Large intestine (tissue), 3 donors: ENCODE data around the gene PDE4D. TPM values are rescaled to one million over a fixed set of nuclear protein-coding genes. Genes with fewer than 3 reads are reported as not detected.

Experiments
- DNase-seq, 2 donors: peaks; one replicate each; pipeline versions ENCODE4 v3.0.0 to v3.0.0-alpha.2; 2013
- H3K27ac ChIP-seq: one replicate; pipeline ENCODE4 v1.5.1; 2013; ENCODE audit warnings: low read length
- H3K27me3 ChIP-seq: 2 replicates; pipeline ENCODE4 v1.6.1; 2013; ENCODE audit warnings: low read length; ENCODE audit not compliant: control insufficient read depth, insufficient read depth
- H3K36me3 ChIP-seq: 2 replicates; pipeline ENCODE4 v1.6.1; 2013; ENCODE audit warnings: low read length; ENCODE audit not compliant: control insufficient read depth, insufficient read depth
- H3K4me1 ChIP-seq: one replicate; pipeline ENCODE4 v1.6.1; 2013; ENCODE audit warnings: low read length; ENCODE audit not compliant: control insufficient read depth, insufficient read depth
- H3K4me3 ChIP-seq: one replicate; pipeline ENCODE4 v1.5.1; 2013; ENCODE audit warnings: low read length
- H3K9me3 ChIP-seq: one replicate; pipeline ENCODE4 v1.6.1; 2013; ENCODE audit warnings: mild to moderate bottlenecking, low read depth, low read length, moderate library complexity; ENCODE audit not compliant: control insufficient read depth
- WGBS: methylation state at CpG from one replicate; pipeline ENCODE4 v1.1.5; 2013; ENCODE audit warnings: low lambda C conversion rate; ENCODE audit not compliant: insufficient coverage; 5-methylcytosine and 5-hydroxymethylcytosine counted together
- polyA plus RNA-seq: library from polyadenylated mRNA; unstranded; fragments of 120-200 nt; gene quantifications from one replicate; pipeline ENCODE4 v1.2.1, GENCODE V29; 2013

Gene PDE4D
- polyA plus RNA-seq, 1 donor, result 13.5 TPM

- no CpG with 5 or more reads among the region's 8 CpGs for WGBS
- Histone ChIP-seq H3K36me3 (peaks cover 35% of the 10 kb centered on the region), H3K27ac (no peak overlapping the region), H3K4me3 (no peak overlapping the region), H3K9me3 (no peaks in the 10 kb centered on the region), H3K4me1 (no peaks in the 10 kb centered on the region), H3K27me3 (no peaks in the 10 kb centered on the region)
- no peak for DNase-seq
These were observed 907.2 kb downstream of the PDE4D start for GRCh38 chr5:58986281-58986680.

DNA sequence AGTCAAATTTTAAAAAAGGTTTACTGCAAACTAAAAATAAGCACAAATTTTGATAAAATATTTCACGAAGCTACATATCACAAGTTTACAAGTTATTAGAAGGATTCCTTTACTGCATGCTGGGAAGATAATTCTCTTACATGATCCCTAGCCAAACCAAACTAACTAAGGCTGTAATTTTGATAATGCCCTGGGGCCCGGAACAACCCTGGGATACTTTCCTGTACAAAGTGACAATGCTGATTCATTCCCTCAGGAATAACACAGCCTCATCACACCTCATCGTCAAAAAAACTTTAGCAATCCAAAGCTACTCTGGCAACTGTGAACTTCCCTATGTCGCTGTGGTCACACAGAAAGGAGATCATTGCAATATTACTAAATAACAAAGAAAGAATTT is 907.8 kb downstream of the PDE4D start:
- no peak for DNase-seq
- Histone ChIP-seq H3K9me3 (no peaks in the 10 kb centered on the region), H3K27me3 (no peaks in the 10 kb centered on the region), H3K27ac (no peak overlapping the region), H3K4me1 (no peaks in the 10 kb centered on the region), H3K4me3 (no peak overlapping the region), H3K36me3 (peaks cover 38% of the 10 kb centered on the region)
- WGBS, result 92% methylated on average over 2 of the region's 4 CpGs

GRCh38 chr5:58985311-58985710 is 908.2 kb downstream of the PDE4D start:
- Histone ChIP-seq H3K9me3 (no peaks in the 10 kb centered on the region), H3K36me3 (peaks cover 41% of the 10 kb centered on the region), H3K27ac (no peak overlapping the region), H3K27me3 (no peaks in the 10 kb centered on the region), H3K4me1 (no peaks in the 10 kb centered on the region), H3K4me3 (no peak overlapping the region)
- 50% methylated on average over 1 of the region's 4 CpGs for WGBS
- DNase-seq, result no peak

DNA sequence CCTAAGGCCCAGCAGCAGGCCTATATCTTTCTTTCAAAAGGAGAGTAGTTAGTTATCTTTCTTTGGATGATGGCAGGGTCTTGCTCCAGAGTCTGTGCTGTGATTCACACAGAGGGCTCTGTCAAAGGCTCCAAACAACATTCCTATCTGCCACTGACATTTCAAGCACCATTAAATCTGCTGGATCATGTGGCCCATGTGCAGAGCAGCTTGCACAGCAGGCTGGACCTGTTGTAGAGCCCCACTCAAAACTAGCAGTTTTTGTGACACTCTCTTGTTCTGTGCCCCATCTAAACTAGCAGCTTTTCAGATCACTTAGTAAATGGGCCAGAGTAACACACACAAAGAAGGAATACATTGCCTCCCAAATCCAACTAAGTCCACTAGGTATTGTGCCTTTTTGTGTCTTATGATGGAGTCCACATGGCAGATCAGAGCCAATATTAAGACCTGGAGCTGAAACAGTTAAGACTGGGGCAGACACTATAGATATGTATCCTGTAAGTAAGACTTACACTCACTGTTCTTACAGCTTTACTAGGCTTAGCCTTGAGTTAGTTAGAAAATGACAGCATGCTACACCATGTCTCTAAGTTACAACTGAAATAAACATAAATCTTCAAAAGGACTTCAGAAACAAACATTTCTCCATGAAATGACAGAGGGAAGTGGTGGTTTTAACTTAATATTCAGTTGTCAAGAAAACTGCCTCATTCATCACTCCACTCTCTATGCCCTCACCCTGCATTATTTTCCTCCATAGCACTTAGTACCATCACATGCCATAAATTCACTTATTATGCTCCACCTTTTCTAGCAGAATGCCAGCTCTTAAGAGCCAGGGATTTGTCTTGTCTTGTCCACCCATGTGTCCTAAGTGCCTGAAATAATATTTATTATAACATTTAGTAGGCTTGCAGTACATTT is 909.7 kb downstream of the PDE4D start:
- H3K27ac ChIP-seq, result no peak overlapping the region
- H3K27me3 ChIP-seq, result no peaks in the 10 kb centered on the region
- no peak for DNase-seq
- H3K4me1 ChIP-seq, result no peaks in the 10 kb centered on the region
- no peaks in the 10 kb centered on the region for H3K9me3 ChIP-seq
- H3K4me3 ChIP-seq, result no peak overlapping the region
- H3K36me3 ChIP-seq, result peaks cover 41% of the 10 kb centered on the region

DNA sequence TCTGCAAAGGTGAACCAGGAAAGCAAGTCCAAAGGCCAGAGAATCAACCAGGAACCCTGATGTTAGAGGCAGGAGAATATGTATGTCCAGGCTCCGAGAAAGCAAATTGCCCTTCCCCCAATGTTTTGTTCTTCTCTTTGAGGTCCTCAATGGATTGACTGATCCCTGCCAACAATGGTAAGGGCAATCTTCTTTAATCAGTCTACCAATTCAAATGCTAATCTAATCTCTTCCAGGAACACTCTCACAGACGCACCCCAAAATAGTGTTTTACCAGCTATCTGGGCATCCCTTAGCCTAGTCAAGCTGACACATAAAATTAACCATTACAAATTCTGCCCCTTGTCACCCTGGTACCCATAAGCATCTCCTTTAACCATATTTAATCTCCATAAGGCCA is 912.6 kb downstream of the PDE4D start:
- WGBS, result no CpG with 5 or more reads among the region's 2 CpGs

GRCh38 chr5:58979090-58979489 is 914.4 kb downstream of the PDE4D start:
- no peak for DNase-seq
- Histone ChIP-seq H3K36me3 (peaks cover 52% of the 10 kb centered on the region), H3K4me3 (no peak overlapping the region), H3K9me3 (no peaks in the 10 kb centered on the region), H3K27me3 (no peaks in the 10 kb centered on the region), H3K4me1 (no peaks in the 10 kb centered on the region), H3K27ac (no peak overlapping the region)

More for the DNA sequence above, 912.6 kb downstream of the PDE4D start:
- Histone ChIP-seq H3K4me1 (no peaks in the 10 kb centered on the region), H3K27me3 (no peaks in the 10 kb centered on the region), H3K9me3 (no peaks in the 10 kb centered on the region), H3K27ac (no peak overlapping the region), H3K4me3 (no peak overlapping the region), H3K36me3 (peaks cover 41% of the 10 kb centered on the region)
- no peak for DNase-seq

- Histone ChIP-seq H3K9me3 (no peaks in the 10 kb centered on the region), H3K36me3 (peaks cover 29% of the 10 kb centered on the region), H3K27ac (no peak overlapping the region), H3K4me3 (no peak overlapping the region), H3K27me3 (no peaks in the 10 kb centered on the region), H3K4me1 (no peaks in the 10 kb centered on the region)
- DNase-seq, result no peak
- WGBS, result no CpG with 5 or more reads among the region's 5 CpGs
These were observed 918.9 kb downstream of the PDE4D start for GRCh38 chr5:58974601-58975000.

DNA sequence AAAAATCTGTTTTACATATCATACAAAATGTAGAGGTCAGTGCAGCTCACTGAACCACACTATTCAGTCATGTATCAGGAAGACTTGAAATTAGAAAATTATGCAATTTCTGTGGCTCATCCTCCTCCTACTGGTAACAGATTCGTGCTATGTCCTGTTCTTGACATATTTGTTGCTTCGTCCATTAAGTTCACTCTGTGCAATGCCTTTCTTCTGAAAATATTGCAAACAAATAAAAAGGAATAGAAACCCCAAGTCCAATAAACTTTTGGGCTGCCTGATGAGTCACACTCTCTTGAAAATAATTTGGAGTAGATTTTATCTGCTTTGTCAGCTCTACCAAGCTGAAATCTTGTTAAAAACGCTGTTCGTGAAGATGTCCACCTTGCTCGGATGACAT is 919.4 kb downstream of the PDE4D start:
- H3K36me3 ChIP-seq, result peaks cover 24% of the 10 kb centered on the region
- H3K9me3 ChIP-seq, result no peaks in the 10 kb centered on the region
- 93% methylated on average over 3 of the region's 5 CpGs for WGBS

DNA sequence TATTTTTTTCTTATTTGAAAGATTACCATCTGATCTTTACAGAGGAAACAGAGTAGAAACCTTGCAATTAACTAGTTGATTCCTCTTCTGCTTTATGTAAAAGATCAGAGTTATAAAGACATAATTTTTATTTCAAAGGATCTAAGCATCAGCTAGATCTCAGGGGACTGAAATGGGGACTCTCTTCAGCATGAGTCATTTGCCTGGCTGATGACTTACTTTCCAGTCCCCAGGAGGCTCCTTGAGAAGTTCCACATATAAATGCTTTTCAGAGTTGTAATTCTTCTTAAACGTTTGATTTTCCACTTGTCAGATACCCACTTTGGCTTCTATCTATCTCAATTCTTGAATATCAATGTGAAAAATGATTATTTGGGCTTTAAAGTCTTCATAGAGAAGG is 921.2 kb downstream of the PDE4D start:
- H3K4me3 ChIP-seq, result no peak overlapping the region
- peaks cover 19% of the 10 kb centered on the region for H3K36me3 ChIP-seq
- no peaks in the 10 kb centered on the region for H3K9me3 ChIP-seq
- WGBS, result 40% methylated on average over 1 of the region's 1 CpG
- no peak overlapping the region for H3K27ac ChIP-seq
- no peaks in the 10 kb centered on the region for H3K27me3 ChIP-seq
- H3K4me1 ChIP-seq, result no peaks in the 10 kb centered on the region
- DNase-seq, result no peak

More for the DNA sequence above, 919.4 kb downstream of the PDE4D start:
- H3K27ac ChIP-seq, result no peak overlapping the region
- no peaks in the 10 kb centered on the region for H3K27me3 ChIP-seq
- no peak for DNase-seq
- no peak overlapping the region for H3K4me3 ChIP-seq
- no peaks in the 10 kb centered on the region for H3K4me1 ChIP-seq

DNA sequence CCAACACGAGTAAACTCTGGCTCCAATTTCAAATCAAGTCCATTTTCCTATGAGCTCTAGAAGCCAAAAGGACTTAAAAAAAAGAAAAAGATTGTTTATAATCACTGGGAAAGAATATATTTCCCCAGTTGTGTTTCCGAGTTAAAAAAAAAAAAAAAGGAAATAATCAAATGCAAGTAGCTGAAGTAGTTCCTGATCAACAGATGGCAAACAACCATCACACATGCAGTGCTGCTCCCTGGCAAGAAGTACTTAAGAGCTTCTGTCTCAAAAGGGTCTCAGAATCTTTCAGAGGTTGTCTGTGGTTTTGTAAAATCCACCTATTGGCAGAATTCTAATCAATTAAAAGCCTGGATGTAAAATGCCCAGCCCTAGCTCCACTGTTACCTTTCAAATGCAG is 922.8 kb downstream of the PDE4D start:
- Histone ChIP-seq H3K4me3 (no peak overlapping the region), H3K27me3 (no peaks in the 10 kb centered on the region), H3K4me1 (no peaks in the 10 kb centered on the region), H3K9me3 (no peaks in the 10 kb centered on the region), H3K27ac (no peak overlapping the region), H3K36me3 (peaks cover 13% of the 10 kb centered on the region)
- 86% methylated on average over 1 of the region's 2 CpGs for WGBS
- no peak for DNase-seq

DNA sequence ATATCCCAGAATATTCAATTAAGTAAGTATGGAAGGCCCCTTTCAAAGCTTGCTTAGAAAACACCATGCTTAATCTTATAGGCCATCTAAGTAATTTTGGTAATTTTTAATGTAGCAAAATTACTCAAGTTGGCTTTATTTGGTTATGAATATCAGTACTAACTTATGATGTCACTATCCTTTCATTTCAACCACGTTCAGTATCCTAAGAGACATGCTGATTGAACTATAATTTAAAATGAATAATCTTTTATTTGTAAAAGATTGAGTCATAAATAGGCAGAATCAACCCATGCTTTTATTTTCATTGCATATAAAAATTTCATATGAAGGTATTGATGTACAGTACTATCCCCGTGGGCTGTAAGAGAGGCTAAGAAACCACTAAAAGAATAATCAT is 923.7 kb downstream of the PDE4D start:
- no peak for DNase-seq
- Histone ChIP-seq H3K4me3 (no peak overlapping the region), H3K36me3 (peaks cover 9% of the 10 kb centered on the region), H3K9me3 (no peaks in the 10 kb centered on the region), H3K4me1 (no peaks in the 10 kb centered on the region), H3K27ac (no peak overlapping the region), H3K27me3 (no peaks in the 10 kb centered on the region)
- 100% methylated on average over 1 of the region's 2 CpGs for WGBS
